Sigmoid colon (tissue), 7 donors: Measurements from ENCODE around the gene GLYR1. TPM values are rescaled to one million over a fixed set of nuclear protein-coding genes. Genes with fewer than 3 reads are reported as not detected.

Experiments
- DNase-seq: peaks from one replicate; pipeline ENCODE4 v3.0.0-alpha.2; 2019
- H3K27ac ChIP-seq, 4 donors: fragments of 200-600 bp; sonication (generic); one replicate each; pipeline ENCODE4 v1.5.1; 2016 to 2019; ENCODE audit warnings: mild to moderate bottlenecking in 1 of 4
- H3K27me3 ChIP-seq, 3 donors: fragments of 200-600 bp; sonication (generic); one replicate each; pipeline ENCODE4 v1.5.1; 2019; ENCODE audit warnings: mild to moderate bottlenecking in 1 of 3
- H3K36me3 ChIP-seq, 4 donors: fragments of 200-600 bp; sonication (generic); one replicate each; pipeline ENCODE4 v1.5.1; 2016 to 2019
- H3K4me1 ChIP-seq, 4 donors: fragments of 200-600 bp; sonication (generic); one replicate each; pipeline ENCODE4 v1.5.1; 2017 to 2019
- H3K4me3 ChIP-seq, 4 donors: fragments of 200-600 bp; sonication (generic); one replicate each; pipeline ENCODE4 v1.5.1; 2017 to 2019; ENCODE audit warnings: mild to moderate bottlenecking in 2 of 4, moderate library complexity in 1 of 4
- H3K9me3 ChIP-seq, 4 donors: fragments of 200-600 bp in 3 of 4; sonication (generic) in 3 of 4; one replicate each; pipeline versions ENCODE4 v1.5.1 to v1.6.1; 2013 to 2019
- EP300 ChIP-seq, 4 donors: sonication (generic); formaldehyde crosslinking; IDR thresholded peaks; one replicate each; pipeline ENCODE4 v1.6.1; 2017; ENCODE audit warnings: antibody characterized with exemption in 4 of 4
- POLR2A ChIP-seq, 2 donors: fragments of 450-650 bp; IDR thresholded peaks; one replicate each; pipeline ENCODE4 v1.6.1; 2016; ENCODE audit warnings: antibody characterized with exemption in 2 of 2, mild to moderate bottlenecking in 2 of 2, moderate library complexity in 2 of 2
- POLR2AphosphoS5 ChIP-seq, 4 donors: sonication (generic); formaldehyde crosslinking; IDR thresholded peaks; one replicate each; pipeline ENCODE4 v1.6.1; 2017; ENCODE audit warnings: antibody characterized with exemption in 4 of 4
- WGBS, 2 donors: extraction: QIAGEN DNeasy Blood & Tissue Kit; methylation state at CpG; one replicate each; pipeline ENCODE4 v1.1.7; 2013; 5-methylcytosine and 5-hydroxymethylcytosine counted together
- intact Hi-C: fragments of 100-400 bp; cut with DNase I; formaldehyde crosslinking; loops from one replicate; pipeline ENCODE4 v1.15.1; 2023
- polyA plus RNA-seq, 3 donors: library from polyadenylated mRNA; stranded (reverse); fragments of 200-250 nt; gene quantifications; one replicate each; pipeline ENCODE4 v1.2.3, GENCODE V29; 2013
- total RNA-seq, 4 donors: library from RNA; depleted of rRNA; stranded (reverse); fragments of >200 nt; gene quantifications; one replicate each; pipeline ENCODE4 v1.1.0, GENCODE V29; 2016
- TF ChIP-seq, protein P1 (sequence below), 4 experiments: fragments of 450-650 bp in 3 of 4; fragments of 200-600 bp in 1 of 4; IDR thresholded peaks; one replicate each; pipeline ENCODE4 v1.5.1; 2016 to 2019; ENCODE audit warnings: antibody characterized with exemption in 4 of 4, mild to moderate bottlenecking in 3 of 4, moderate library complexity in 2 of 4
- donor health status: healthy with polysubstance abuse.
- donor health status: Bipolar disorder and iron deficiency.
- donor health status: healthy.

The GLYR1 gene
- total and polyA plus RNA-seq, 7 donors = 48.0 to 70.5 (median 59.9) TPM

DNA sequence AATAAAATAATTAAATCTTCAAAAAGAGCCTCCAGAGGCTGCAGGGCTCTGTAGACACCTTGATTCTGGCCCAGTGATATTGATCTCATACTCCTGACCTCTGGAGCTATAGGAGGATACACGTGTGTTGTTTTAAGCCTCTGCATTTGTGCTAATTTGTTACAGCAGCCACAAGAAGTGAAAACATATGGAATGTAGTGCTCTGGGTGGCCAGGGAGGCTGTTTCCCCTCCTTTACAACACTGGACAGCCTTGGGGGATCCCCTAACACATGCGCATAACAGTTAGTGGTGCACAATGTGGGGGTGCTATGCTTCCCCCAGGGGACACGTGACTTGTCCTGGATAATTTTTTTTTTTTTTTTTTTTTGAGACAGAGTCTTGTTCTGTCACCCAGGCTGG lies 75.4 kb downstream of the GLYR1 start:
- no peak overlapping the region for H3K4me3 ChIP-seq
- intact Hi-C loops = no loop called here
- no peak overlapping the region for H3K27ac ChIP-seq
- WGBS, 2 donors = 71 to 78% methylated on average over 3 of the region's 3 CpGs
- no peak for DNase-seq
- H3K27me3 ChIP-seq = no peaks in the 10 kb centered on the region
- no peak for TF ChIP-seq POLR2AphosphoS5 (IDR thresholded peaks at IDR 0.05)
- no peak for TF ChIP-seq POLR2A (IDR thresholded peaks at IDR 0.05)
- TF ChIP-seq, protein P1, sequence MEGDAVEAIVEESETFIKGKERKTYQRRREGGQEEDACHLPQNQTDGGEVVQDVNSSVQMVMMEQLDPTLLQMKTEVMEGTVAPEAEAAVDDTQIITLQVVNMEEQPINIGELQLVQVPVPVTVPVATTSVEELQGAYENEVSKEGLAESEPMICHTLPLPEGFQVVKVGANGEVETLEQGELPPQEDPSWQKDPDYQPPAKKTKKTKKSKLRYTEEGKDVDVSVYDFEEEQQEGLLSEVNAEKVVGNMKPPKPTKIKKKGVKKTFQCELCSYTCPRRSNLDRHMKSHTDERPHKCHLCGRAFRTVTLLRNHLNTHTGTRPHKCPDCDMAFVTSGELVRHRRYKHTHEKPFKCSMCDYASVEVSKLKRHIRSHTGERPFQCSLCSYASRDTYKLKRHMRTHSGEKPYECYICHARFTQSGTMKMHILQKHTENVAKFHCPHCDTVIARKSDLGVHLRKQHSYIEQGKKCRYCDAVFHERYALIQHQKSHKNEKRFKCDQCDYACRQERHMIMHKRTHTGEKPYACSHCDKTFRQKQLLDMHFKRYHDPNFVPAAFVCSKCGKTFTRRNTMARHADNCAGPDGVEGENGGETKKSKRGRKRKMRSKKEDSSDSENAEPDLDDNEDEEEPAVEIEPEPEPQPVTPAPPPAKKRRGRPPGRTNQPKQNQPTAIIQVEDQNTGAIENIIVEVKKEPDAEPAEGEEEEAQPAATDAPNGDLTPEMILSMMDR (IDR thresholded peaks at IDR 0.05) = no peak
- no peak for TF ChIP-seq EP300 (IDR thresholded peaks at IDR 0.05)
- H3K4me1 ChIP-seq = peaks cover 0 to 20% (median 13%) of the 10 kb centered on the region in 4 donors
- H3K9me3 ChIP-seq = no peaks in the 10 kb centered on the region
- no peaks in the 10 kb centered on the region for H3K36me3 ChIP-seq

DNA sequence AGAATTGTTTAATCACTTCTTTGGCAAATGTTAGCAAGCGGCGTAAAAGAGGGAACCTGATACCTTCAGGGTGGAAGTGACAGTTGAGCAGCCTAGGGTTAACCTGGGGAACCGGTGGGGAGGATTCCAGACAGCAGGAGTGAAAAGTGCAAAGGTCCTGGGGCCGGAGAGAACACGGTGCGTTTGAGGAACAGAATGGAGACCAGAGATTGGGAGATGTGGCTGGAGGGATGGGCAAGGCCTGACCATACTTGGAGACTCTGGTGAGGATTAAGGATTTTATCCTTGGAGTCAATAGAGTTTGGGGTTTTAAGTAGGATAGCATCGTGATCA lies 77.8 kb downstream of the GLYR1 start:
- H3K27me3 ChIP-seq = no peaks in the 10 kb centered on the region
- peaks cover 0 to 38% (median 29%) of the 10 kb centered on the region in 4 donors for H3K4me1 ChIP-seq
- DNase-seq = no peak
- WGBS, 2 donors = 44 to 69% methylated on average over 7 of the region's 7 CpGs
- peaks cover 0 to 12% (median 2%) of the 10 kb centered on the region in 4 donors for H3K36me3 ChIP-seq
- H3K4me3 ChIP-seq = peak overlapping the region in 3 of 4 donors; percentile 61 to 93 (median 80)
- intact Hi-C loops = loop anchor here (2.0 kb wide), 3 partner anchors 32 to 188 kb away; partner anchors contain the start of genes GLYR1 and UBN1
- H3K9me3 ChIP-seq = no peaks in the 10 kb centered on the region
- TF ChIP-seq POLR2A (IDR thresholded peaks at IDR 0.05) (no peak), POLR2AphosphoS5 (IDR thresholded peaks at IDR 0.05) (no peak), EP300 (IDR thresholded peaks at IDR 0.05) (no peak)
- TF ChIP-seq, protein P1 (IDR thresholded peaks at IDR 0.05) = no peak
- H3K27ac ChIP-seq = peak overlapping the region; percentile 91 to 92 (median 92)

DNA sequence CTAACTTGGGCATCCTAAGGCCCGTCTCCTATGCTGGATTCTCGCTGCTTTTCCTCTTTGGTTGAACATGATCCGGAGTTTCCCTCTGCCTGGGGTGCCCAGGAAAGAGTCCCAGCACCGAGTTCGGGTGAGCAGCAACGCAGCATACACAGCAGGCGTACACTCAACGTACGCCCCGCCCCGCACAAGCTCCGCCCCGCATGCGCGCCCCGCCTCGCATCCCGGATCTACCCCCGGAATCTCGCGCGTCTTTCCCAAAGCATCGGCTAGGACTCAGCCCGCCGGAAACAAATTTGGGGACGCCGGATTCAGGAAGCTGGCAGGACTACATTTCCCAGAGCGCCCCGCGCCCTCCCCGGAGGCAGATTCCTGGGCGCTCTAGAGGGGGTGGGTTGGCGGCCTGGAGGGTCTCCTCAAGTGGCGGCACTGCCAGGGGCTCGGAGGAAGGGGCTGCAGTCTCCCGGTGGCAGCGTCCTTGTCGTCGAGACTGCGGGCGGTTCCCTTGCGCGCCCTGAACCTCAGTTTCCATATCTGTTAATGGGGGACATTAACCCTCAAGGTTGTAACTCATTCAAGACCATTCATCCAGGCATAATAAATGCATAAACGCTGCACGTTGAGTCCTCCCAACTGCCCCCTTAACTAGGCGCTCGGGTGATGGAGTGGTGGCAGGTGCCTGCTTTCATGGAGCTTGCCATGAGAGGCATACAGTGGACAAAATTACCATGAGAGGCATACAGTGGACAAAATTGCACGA lies 78.4 kb downstream of the GLYR1 start:
- no peaks in the 10 kb centered on the region for H3K27me3 ChIP-seq
- TF ChIP-seq, protein P1 (IDR thresholded peaks at IDR 0.05) = no peak
- TF ChIP-seq POLR2A (IDR thresholded peaks at IDR 0.05) (peak; percentile 83), EP300 (IDR thresholded peaks at IDR 0.05) (no peak), POLR2AphosphoS5 (IDR thresholded peaks at IDR 0.05) (peak; percentile 90 to 98 (median 95))
- WGBS, 2 donors = 3 to 6% methylated on average over 48 of the region's 48 CpGs
- intact Hi-C loops = loop anchor here (2.0 kb wide), 3 partner anchors 32 to 188 kb away; partner anchors contain the start of genes GLYR1 and UBN1
- H3K4me3 ChIP-seq = peak overlapping the region; percentile 39 to 93 (median 70)
- H3K4me1 ChIP-seq = peaks cover 0 to 38% (median 29%) of the 10 kb centered on the region in 4 donors
- H3K9me3 ChIP-seq = no peaks in the 10 kb centered on the region
- peak; percentile 99 for DNase-seq
- H3K36me3 ChIP-seq = peaks cover 0 to 17% (median 7%) of the 10 kb centered on the region in 4 donors
- peak overlapping the region; percentile 91 to 92 (median 92) for H3K27ac ChIP-seq

DNA sequence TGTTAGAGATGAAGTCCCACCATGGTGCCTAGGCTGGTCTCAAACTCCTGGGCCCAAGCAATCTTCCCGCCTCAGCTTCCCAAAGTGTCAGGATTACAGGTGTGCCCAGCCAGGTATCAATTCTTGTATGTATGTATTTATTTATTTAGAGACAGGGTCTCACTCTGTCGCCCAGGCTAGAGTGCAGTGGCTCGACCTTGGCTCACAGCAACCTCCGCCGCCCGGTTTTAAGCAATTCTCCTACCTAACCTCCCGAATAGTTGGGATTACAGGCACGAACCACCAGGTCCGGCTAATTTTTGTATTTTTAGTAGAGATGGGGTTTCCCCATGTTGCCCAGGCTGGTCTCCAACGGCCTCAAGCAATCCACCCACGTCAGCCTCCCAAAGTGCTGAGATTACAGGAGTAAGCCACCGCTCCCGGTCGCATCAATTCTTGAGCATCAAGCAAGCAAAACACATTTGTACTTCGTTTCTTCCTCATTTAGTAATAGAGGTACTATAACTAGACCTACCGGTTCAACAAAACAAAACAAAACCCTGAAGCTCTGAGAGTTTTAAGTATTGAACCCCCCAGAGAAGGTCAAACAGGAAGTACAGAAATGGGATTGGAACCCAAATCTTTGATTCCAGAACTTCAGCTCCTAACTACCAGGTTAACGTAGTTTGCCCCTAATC lies 79.1 kb downstream of the GLYR1 start:
- Histone ChIP-seq H3K4me1 (peaks cover 0 to 38% (median 29%) of the 10 kb centered on the region in 4 donors), H3K27ac (peak overlapping the region; percentile 91 to 92 (median 92)), H3K9me3 (no peaks in the 10 kb centered on the region), H3K4me3 (peak overlapping the region; percentile 39 to 93 (median 70)), H3K27me3 (no peaks in the 10 kb centered on the region), H3K36me3 (peaks cover under 1 to 24% (median 14%) of the 10 kb centered on the region in 4 donors)
- WGBS, 2 donors = 26 to 46% methylated on average over 17 of the region's 17 CpGs
- TF ChIP-seq EP300 (IDR thresholded peaks at IDR 0.05) (no peak), POLR2A (IDR thresholded peaks at IDR 0.05) (no peak), POLR2AphosphoS5 (IDR thresholded peaks at IDR 0.05) (no peak)
- TF ChIP-seq, protein P1 (IDR thresholded peaks at IDR 0.05) = no peak
- peak; percentile 72 for DNase-seq
- intact Hi-C loops = loop anchor here (2.0 kb wide), 4 partner anchors 33 to 189 kb away; partner anchors contain the start of genes ANKS3, DNAAF8, GLYR1 and UBN1
